Thyroid gland (tissue), 4 donors: ENCODE data around the gene TTC16.

Source experiments
- POLR2A ChIP-seq, 2 donors: fragments of 450-650 bp; IDR thresholded peaks; one replicate each; pipeline ENCODE4 v1.6.1; 2017; ENCODE audit warnings: antibody characterized with exemption in 2 of 2, mild to moderate bottlenecking in 2 of 2, moderate library complexity in 1 of 2
- TF ChIP-seq, protein P1 (sequence below), 6 experiments: fragments of 200-600 bp in 3 of 6; fragments of 450-650 bp in 3 of 6; sonication (generic) in 3 of 6; IDR thresholded peaks; one replicate each; pipeline ENCODE4 v1.5.1; 2016 to 2019; ENCODE audit warnings: antibody characterized with exemption in 6 of 6, mild to moderate bottlenecking in 2 of 6, inconsistent platforms in 1 of 6, moderate library complexity in 1 of 6

DNA sequence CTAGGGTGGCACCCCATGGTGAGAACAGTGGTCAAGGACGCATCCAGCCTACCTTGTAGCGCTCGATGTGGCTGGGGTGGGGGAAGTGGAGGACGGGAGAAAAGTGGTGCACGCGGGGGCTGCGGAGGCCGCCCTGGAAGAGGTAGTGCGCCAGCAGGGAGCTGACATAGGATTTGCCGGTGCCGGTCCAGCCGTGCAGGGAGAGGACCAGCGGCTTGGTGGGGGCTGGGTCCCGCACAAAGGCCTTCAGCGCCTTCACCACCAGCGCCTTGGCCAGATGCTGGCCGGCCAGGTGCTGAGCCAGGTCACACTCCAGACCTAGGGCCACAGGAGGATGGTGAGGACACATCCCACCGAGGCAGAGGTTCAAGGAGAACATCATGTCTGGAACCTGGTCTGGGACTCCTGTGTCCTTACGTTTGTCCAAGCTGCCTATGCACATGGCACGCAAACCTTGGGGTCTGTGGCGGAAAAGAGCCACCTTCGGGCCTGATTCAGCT lies 18.4 kb downstream of the TTC16 start:
- TF ChIP-seq, protein P1, sequence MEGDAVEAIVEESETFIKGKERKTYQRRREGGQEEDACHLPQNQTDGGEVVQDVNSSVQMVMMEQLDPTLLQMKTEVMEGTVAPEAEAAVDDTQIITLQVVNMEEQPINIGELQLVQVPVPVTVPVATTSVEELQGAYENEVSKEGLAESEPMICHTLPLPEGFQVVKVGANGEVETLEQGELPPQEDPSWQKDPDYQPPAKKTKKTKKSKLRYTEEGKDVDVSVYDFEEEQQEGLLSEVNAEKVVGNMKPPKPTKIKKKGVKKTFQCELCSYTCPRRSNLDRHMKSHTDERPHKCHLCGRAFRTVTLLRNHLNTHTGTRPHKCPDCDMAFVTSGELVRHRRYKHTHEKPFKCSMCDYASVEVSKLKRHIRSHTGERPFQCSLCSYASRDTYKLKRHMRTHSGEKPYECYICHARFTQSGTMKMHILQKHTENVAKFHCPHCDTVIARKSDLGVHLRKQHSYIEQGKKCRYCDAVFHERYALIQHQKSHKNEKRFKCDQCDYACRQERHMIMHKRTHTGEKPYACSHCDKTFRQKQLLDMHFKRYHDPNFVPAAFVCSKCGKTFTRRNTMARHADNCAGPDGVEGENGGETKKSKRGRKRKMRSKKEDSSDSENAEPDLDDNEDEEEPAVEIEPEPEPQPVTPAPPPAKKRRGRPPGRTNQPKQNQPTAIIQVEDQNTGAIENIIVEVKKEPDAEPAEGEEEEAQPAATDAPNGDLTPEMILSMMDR (IDR thresholded peaks at IDR 0.05), result no peak
- no peak for TF ChIP-seq POLR2A (IDR thresholded peaks at IDR 0.05)
